AG08395 (cell line): ENCODE results near the gene LDLR.
"Not testable (repeated sequence)": the region's sequence is repeated elsewhere in the genome, so short reads cannot be mapped to it uniquely, and the experiment has no call there.

Experiments used
- DNase-seq: peaks from one replicate; pipeline ENCODE4 v3.0.0; 2012; ENCODE audit warnings: mixed read lengths, low spot score

LDLR gene

DNA sequence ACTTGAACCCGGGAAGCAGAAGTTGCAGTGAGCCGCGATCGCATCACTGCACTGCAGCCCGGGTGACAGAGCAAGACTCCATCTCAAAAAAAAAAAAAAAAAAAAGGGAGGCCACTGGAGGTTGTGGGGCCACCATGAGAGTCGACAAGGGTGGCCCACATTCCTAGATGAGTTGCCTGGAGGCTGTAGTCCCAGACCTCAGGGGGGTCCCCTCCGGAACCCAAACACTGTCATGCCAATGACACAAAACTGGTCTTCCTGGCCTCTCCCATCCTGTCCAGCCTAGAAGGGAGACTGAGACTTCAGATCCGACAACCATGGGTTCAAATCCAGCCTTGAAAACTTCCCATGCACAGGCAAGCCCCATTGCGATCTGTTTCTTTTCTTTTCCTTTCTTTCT is 51.6 kb downstream of the LDLR start:
- no peak for DNase-seq

DNA sequence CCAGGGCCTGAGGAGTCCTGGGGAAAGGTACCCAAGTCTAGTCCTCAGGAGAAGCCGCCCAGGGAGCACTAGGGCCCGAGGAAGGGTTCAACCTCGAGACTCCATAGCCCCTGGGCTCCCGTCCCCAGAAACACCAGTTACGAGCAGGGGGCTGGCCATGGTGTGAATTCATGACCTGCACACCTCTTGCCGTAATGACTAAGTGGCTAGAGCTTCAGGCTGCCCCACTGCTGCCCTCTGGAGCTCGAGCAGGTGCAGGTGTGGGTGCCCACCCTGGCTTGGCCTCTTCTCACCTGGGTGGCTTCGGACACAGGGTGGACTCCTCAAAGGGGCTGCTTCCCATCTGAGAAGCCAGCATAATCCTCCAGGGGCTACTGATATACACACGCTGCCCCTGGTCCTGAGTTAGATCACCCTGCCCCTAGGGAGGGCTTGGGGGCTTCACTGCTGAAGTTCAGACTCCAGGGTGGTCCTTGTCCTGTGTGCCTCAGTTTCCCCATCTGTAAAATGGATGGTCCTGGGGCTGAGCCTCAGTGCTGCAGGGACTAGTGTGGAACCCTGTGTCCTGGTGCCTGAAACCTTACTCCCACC is 52.8 kb downstream of the LDLR start:
- no peak for DNase-seq

DNA sequence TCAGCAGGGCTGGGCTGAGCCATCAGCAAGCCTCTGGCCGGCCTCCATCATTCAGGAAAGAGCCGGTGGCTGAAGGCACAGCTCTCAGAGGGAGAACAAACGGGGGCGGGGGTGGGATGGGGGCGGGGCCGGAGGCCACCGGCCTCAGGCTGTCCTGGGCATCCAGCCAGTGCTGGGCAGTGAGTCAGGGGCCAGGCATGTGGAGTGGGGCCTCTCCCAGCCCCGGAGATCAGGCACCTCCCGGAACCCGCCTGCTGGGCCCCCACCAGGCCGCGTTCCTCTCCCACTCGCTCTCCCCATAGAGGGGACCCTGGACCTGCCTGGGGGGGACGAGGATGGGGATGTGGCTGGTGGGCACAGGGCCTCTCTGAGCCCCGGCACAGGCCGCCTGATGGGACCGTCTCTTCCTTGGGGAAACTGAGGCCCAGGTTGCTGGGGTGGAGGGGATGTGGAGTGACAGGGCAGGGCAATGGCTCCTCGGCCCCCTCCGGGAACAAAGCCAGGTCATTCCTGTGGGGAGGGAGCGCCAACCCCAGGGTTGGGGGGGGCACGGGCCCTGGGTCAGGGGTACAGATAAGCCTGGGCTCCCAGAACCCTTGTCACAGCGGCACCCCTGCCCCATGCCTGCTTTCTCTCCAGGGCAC is 53.4 kb downstream of the LDLR start:
- peak; percentile 94 for DNase-seq

DNA sequence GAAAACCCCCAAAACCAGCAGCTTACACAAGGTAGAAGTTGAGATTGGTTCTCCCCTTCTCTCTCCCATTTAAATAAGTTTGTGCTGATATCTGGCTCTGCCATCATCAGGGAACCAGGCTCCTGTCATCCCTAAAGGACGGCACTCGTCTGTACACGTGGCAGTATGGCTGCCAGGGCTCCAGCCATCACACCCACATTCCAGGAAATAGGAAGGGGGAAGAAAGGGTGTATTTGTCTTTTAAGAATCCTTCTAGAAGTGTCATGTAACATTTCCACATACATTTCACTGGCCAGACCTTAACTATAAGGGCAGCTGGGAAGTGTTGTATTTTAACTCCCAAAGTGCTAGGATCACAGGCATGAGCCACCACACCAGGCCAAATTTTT is 56.3 kb downstream of the LDLR start:
- no peak for DNase-seq

DNA sequence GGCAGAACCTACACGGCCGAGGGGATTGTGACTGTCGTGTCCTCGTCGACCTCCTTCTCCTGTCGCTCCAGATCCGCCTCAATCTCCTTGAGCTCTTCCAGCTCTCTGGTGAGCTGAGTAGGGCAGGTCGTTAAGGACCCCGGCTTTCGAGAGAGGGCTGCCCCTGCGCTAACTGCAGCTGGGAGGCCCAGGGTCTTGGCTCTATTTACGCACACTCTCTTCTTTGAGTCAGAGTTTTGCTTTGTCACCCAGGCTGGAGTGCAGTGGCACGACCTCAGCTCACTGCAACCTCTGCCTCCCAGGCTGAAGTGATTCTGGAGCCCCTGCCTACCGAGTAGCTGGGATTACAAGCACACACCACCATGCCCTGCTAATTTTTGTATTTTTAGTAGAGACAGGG is 58.7 kb downstream of the LDLR start:
- DNase-seq: no peak

DNA sequence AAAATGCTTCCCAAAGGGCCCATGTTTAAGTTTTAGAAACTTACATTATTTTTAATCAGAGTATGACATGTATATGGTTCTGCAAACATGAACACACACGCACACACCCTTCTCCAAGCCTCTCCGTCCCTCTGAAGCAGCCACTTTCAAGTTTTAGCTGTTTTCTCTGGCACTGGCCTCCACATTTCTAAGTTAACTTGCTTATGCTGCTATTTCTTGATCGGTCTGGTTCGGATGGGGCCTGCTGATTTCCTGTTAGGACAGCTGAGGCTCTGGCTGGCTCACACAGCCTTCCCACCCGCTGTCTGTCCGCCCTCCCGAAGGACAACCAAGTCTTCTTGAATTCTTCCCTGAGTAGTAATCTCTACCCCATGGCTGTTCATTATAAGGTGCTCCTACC is 61.9 kb downstream of the LDLR start:
- no peak for DNase-seq

DNA sequence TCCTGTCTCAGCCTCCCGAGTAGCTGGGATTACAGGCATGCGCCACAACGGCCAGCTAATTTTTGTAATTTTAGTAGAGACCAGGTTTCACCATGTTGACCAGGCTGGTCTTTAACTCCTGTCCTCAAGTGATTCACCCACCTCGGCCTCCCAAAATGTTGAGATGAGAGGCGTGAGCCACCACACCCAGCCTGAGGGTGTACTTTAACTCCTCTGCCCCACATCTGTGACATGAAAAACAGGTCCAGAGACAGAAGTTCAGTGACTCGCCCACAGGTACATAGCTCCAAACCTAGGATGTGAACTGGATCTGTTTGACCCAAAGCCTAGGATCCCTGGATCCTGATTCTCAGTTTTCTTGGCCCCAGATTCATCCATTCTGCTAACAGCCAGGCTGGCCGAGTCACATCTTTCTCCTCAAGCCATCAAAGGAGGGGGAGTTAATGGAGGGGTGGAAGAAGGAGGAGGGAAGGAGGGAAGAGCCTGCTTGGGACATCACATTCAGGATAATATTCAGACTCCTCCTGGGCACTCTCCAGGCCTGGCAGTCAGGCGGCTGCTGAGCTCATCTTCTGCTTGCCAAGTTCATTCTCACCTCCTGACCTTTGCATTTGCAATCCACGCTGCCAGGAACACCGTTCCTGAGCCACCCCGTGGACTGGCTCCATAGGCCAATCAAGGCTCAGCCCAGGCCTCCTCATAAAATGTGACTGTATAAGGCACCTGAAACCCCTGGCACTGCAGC is 63.2 kb downstream of the LDLR start:
- DNase-seq: peak; percentile 53

DNA sequence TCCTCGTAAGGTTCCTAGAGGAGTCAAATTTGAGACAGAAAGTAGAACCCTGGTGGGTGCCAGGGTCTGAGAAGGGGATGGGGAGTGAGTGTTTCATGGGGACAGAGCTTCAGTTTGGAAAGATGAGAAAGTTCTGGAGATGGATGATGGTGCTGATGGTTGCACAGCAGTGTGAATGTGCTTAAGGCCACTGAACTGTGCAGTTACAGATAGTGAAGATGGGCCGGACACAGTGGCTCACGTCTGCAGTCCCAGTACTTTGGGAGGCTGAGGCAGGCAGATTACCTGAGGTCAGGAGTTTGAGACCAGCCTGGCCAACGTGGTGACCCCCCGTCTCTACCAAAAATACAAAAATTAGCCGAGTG is 65.4 kb downstream of the LDLR start:
- DNase-seq: no peak

DNA sequence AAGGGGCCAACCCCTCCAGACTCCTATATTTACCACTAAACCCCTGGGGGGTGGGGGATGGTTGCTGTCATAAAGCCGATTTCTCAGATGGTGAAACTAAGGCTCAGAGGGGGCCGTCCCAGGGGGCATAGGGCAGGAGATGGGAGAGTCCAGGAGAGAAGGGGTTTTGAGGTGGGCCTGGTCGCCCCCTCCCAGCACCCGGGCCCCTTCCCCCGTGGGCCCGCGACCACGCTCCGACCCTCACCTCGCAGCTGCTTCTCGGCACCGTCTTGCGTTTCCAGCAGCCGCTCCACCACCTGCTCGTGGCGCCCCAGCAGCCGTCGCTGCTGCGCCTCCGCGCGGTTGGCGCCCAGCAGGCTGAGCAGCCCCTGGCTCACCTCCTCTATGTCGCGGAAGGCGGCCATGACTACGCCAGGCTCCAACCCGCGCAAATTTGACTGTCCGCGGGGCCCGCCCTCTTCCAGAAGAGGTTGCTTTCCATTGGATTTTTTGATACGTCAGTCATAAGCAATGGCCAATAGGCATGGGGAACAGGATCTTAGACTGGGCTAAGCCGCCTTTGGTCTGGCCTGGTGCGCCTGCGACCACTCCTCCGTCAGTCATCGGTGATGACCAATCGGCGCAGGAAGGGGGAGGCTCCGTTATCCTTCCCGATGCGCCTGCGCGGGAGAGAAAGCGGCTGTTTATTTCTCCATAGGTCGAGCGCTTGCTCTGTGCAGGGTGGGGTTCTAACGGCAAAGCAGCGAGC is 66.3 kb downstream of the LDLR start, which contains the start of gene SPC24:
Gene SPC24 (minus strand): TSS at position 410 of the 748 bp plus-strand sequence. CDS start 6 bp downstream, at position 404.
- peak; percentile 100 for DNase-seq

DNA sequence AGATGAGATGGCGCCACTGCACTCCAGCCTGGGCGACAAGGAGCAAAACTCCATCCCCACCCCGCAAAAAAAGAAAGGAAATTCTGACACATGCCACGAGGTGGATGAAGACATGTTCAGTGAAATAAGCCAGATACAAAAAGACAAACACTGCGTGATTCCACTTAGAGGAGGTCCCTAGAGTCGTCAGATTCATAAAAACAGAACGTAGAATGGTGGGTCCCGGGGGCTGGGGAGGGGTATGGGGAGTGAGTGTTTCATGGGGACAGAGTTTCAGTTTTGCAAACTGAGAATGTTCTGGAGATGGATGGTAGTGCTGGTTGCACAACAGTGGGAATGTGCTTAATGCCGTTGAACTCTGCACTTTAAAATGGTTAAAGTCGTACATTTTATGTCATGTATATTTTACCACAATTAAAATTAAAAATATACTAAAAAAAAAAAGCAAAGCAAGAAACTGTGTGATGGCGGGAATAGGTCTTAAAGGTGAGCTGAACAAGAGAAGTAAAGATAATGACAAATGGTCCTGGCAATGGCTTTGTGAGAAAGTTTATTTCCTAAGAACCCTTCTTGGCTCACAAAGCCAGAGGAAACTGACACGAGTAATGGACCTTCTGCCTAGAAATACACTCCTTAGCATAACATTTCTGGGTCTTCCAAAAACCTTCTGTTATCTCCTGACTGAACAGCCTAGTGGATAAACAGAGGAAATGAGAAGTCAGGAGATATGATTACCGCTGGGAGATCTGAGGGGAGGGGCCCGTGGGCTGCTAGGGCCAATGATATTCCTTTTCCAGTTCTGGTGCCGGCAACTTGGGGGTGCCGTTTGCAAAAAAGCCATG is 70.6 kb downstream of the LDLR start:
- no peak for DNase-seq

DNA sequence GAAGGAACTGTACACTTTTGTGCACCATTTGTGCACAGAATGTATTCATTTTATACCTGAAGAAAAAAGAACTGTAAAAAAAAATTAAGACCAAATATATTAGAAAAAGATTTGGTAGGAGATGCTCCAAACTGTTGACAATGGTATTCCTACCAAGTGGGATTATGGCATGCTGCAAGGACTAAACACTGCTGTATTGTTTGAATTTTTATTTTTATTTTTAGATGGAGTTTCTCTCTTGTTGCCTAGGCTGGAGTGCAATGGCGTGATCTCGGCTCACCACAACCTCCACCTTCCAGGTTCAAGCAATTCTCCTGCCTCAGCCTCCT is 71.1 kb downstream of the LDLR start:
- not testable (repeated sequence) for DNase-seq

DNA sequence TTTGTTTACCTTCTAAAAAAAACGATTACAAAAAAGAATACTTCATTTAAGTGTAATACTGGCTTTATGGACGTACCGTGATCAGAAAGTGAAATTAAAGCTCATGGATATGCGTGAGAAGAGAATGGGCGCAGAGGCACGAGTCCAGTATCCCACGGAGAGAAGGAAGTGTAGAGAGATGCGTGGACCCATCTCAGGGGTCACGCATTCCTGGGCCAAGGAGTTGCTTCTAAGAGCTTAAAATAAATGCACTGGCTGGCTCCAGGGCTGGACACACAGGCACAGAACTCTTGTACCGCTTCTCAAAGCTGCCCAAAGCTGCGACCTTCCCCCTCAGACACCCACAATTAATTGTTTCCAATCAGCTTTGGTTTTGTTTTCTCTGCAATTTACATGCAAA is 75.0 kb downstream of the LDLR start:
- DNase-seq: no peak

DNA sequence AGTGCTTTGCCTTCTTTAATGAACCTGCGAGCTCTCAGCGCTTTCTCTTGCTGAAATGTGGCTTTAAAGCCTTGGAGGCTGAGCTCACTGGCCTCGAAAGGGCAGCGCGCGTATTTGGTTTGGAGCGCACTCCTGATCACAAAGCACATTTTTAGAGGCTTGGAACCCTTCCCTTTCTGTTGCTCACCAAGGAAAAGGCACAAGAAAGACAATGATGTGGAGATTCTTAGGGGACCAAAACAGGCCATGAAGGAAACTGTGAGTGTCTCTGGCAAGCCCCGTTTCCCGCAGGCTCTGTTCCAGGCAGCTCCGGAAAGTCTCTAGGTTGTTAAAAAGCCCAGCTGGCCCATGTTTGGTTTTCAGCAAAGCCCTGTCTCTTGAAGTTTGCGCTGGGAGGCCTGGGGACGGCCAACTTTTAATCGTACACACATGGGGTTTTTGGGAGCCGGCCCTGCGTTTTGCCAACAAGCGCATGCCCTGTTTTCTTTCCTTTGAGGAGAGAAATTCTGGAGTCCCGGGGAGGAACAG is 75.7 kb downstream of the LDLR start:
- peak; percentile 80 for DNase-seq

DNA sequence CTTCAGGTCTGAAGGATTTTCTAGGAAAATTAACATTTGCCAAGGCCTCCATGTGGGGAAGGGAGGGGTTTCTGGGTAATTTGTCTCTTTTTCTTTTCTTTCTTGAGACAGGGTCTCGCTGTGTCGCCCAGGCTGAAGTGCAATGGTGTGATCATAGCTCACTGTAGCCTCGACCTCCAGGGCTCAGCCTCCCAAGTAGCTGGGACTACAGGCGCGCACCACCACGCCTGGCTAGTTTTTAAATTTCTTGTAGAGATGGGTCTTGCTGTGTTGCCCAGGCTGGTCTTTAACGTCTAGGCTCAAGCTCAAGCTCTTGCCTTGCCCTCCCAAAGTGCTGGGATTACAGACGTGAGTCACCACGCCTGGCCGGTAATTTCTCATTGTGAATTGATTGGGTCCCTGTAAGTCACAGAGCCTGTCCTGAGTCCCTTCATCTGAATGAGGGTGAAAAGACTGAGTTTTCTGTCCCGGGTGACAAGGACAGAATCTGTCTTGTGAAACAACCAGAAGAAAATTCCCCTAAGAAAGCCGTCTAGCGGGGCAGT is 76.3 kb downstream of the LDLR start:
- DNase-seq: no peak

DNA sequence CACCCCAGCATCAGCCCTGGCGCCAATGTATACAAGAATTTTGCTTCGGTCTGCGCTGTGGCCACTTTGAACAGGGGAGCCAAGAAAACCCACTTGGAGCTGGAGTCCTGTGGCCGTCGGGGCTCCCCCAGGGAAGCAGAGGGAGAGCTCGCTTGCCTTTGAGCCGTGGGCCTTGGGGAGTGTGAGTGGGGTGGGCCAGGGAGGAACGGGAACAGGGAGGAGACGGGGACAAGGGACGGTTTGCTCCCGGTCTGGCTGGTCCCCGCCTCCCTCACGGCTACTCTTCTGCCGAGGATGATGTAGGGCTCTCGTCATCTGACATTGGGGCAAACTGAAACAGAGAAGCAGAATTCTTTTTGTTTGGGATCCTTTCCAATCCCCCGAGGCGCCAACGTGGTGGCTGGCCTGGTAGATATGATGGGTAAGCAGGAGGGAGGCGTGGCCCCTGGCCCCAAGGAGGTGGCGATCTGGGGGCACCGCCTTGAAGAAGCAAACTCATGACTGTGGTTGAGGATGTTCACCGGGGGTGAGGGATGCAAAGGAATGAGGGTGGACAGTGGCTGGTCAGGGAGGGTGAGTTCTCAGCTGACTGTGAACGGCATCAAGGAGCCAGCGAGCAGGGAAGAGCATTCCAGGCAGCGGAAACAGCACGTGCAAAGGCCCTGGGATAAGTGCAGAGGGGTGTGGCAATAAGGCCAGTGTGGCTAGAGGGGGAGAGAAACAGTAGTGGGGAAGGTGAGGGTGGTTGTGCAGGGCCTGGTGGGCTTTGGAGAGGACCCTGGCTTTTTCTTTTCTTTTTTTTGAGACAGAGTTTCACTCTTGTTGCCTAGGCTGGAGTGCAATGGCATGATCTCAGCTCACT is 77.2 kb downstream of the LDLR start:
- DNase-seq: peak; percentile 73

DNA sequence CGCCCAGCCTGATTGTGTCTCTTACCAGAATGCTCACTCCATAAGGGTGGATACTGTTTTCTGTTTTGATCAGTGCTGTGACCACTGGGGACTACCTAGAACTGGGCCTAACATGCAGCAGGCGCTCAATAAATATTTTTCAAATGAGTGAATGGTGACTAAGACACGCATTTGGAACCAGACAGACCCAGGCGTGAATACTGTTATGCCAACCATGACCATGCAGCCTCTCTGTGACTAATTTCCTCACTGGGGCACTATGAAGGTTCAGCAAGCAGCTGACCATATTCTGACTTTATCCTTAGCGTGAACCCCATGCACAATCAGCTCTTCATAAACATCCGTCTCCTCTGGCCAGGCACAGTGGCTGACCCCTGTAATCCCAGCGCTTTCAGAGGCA is 79.3 kb downstream of the LDLR start:
- peak; percentile 88 for DNase-seq

DNA sequence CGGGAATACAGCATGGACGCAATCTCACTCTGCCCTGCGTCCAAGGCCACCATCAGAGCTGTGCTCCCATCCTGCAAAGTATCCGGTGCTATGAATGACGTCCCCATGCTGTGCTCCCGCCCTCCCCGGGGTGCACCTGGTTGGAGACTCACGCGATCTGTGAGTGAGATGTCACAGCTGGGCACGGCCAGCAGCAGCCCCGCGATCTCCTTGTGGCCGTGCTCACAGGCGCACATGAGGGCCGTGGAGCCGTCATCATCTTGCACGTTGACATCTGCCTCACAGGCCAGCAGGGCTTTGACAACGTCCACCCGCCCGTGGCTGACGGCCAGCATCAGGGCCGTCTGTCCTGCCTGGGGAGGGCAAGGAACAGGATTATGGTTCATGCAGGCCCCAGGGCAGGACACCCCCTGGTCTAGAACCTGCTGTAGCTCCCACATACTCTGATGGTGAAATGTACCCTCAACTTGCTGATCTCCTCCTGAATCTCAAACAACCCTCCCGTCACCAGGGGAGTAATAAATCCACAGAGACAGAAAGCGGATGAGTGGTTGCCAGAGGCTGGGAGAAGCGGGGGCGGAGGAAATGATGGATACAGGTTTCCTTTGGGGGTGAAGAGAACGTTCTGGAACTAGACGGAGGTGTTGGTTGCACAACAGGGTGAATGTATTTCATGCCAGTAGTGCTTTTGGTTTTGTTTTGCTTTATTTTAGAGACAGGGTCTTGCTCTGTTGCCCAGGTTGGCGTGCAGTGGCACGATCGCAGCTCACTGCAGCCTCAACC is 80.8 kb downstream of the LDLR start:
- DNase-seq: no peak

DNA sequence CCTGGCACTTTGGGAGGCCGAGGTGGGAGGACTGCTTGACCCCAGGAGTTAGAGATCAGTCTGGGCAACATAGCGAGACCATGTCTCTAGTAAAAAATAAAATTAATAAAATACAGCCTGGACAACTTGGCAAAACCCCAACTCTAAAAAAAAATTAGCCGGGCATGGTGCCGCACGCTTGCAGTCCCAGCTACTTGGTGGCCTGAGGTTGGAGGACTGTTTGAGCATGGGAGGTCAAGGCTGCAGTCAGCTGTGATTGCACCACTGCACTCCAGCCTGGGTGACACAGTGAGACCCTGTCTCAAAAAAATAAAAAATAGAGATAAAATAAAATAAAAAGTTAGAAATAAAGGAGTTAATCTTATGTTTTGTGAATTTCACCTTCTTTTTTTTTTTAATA is 81.9 kb downstream of the LDLR start:
- DNase-seq: no peak

DNA sequence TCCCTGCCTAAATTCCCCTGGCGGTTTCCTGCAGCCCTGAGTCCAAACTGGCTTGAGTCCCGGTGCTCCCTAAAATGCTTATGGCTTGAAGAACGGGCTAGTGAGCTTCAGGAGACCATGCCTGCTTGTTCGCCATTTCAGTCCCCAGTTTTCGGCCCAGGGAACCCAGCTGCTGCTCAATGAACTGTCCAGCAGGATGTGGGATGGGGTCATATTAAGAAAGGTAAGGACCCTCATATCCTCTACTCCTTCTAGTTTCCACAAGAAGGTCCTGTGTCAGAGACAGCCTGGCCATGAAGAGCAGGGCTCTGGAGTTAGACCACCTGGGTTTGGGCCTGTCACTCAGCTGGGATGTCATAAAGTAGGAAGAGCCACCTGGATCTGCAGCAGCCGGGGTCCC is 83.3 kb downstream of the LDLR start:
- no peak for DNase-seq
